Measurements from ENCODE around the gene CDKN2B.
A peak's percentile ranks its signal among the peaks of the same experiment; 100 is the strongest.

Gene CDKN2B

GRCh38 chr9:21968331-21969010, 40.6 kb downstream of the CDKN2B start:
- H3K4me3 ChIP-seq (ENCODE audit: low read depth, low read length) = no peak overlapping the region
- TF ChIP-seq, protein P1, sequence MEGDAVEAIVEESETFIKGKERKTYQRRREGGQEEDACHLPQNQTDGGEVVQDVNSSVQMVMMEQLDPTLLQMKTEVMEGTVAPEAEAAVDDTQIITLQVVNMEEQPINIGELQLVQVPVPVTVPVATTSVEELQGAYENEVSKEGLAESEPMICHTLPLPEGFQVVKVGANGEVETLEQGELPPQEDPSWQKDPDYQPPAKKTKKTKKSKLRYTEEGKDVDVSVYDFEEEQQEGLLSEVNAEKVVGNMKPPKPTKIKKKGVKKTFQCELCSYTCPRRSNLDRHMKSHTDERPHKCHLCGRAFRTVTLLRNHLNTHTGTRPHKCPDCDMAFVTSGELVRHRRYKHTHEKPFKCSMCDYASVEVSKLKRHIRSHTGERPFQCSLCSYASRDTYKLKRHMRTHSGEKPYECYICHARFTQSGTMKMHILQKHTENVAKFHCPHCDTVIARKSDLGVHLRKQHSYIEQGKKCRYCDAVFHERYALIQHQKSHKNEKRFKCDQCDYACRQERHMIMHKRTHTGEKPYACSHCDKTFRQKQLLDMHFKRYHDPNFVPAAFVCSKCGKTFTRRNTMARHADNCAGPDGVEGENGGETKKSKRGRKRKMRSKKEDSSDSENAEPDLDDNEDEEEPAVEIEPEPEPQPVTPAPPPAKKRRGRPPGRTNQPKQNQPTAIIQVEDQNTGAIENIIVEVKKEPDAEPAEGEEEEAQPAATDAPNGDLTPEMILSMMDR (IDR thresholded peaks at IDR 0.05; ENCODE audit: borderline replicate concordance, insufficient read depth, low read depth, low read length) = no peak

DNA sequence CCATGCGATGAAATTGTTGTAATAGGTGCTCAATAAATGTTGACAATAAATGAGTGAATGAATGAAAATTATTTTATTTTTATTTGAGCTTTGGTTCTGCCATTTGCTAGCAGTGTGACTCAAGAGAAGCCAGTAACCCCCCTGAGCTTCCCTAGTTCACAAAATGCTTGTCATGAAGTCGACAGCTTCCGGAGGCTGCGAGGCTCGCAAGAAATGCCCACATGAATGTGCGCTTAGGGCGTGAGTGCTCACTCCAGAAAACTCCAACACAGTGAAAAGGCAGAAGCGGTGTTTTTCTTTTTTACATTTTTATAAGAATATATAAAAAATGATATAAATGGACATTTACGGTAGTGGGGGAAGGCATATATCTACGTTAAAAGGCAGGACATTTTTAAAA, 41.4 kb downstream of the CDKN2B start:
- TF ChIP-seq, protein P1 (IDR thresholded peaks at IDR 0.05; ENCODE audit: borderline replicate concordance, insufficient read depth, low read depth, low read length) = no peak
- H3K4me3 ChIP-seq (ENCODE audit: low read depth, low read length) = no peak overlapping the region

DNA sequence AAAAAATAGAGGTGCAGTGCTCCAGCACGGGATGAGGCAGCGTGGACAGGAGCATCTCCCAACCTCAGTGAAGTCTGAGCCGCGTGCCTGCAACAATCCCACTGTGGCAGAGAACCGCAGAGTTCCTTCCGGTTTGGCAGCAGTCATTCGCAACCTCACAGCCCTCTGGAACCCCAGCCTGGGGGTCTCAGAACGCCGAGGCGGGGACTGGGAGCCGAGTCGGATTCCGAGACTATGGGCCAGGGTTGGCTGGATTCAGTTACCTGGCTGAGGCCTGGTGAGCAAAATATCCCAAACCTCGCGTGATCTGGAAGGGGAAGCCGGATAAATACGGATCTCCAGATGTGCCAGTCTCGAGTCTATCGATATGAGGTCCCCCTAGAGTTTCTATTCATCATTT, 41.9 kb downstream of the CDKN2B start:
- TF ChIP-seq, protein P1 (IDR thresholded peaks at IDR 0.05; ENCODE audit: borderline replicate concordance, insufficient read depth, low read depth, low read length) = no peak
- H3K4me3 ChIP-seq (ENCODE audit: low read depth, low read length) = no peak overlapping the region

- no peak overlapping the region for H3K4me3 ChIP-seq (ENCODE audit: low read depth, low read length)
- TF ChIP-seq, protein P1 (IDR thresholded peaks at IDR 0.05; ENCODE audit: borderline replicate concordance, insufficient read depth, low read depth, low read length) = no peak
Measured at GRCh38 chr9:21966140-21966851, 42.8 kb downstream of the CDKN2B start.

GRCh38 chr9:21965401-21965951, 43.6 kb downstream of the CDKN2B start:
- TF ChIP-seq, protein P1 (IDR thresholded peaks at IDR 0.05; ENCODE audit: borderline replicate concordance, insufficient read depth, low read depth, low read length) = peak; percentile 65
- H3K4me3 ChIP-seq (ENCODE audit: low read depth, low read length) = peak overlapping the region; percentile 24

DNA sequence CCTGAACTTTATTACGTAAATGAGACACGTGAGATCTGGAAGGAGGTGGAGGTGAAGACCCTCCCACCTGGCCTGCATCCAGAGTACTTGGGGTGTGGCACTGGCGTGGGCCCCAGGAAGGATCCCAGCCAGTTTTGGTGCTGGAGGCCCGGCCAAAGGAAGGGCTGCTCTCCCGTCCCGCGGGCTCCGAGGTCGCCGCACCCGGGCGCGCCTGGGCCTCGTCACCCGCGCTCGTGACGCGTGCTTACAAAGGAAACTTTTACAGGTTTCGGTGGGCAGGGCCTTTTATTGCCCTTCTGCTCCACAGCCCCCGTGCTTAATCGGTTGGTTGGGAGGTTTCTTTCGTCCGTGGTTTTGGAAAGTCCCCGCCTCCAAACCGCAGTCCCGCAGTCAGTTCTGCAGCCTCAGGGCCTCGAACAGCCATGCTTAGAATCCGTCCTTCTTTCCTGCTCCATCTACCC, 44.1 kb downstream of the CDKN2B start:
- TF ChIP-seq, protein P1 (IDR thresholded peaks at IDR 0.05; ENCODE audit: borderline replicate concordance, insufficient read depth, low read depth, low read length) = no peak
- peak overlapping the region; percentile 24 for H3K4me3 ChIP-seq (ENCODE audit: low read depth, low read length)
